ENCODE results near the gene ZNF556.

DNA sequence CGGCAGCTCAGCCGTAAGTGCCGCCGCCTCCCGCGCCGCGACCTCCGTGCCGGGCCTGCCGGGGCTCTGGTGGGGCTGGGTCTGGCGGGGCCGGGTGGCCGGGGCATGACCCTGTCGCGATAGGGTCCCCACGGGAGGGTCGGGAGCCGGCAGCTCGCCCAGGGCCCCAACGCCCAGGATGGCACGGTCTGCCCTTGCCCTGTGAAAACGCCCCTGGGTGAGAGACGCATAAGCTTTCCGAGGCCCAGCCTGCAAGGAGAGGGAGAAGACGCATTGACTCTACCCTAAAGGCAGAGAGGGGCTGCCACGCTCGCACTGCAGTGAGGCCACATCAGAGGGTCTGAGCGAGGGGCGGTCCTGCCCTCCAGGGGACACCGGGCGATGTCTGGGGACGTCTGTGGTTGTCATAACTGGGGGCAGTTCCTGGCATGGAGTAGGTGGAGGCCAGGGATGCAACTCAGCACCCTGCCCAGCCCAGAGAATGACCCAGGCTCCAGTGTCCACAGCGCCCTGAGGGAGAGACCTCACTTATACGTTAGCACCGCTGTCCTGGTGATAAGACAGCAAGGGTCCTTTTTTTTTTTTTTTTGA lies 46.9 kb upstream of the ZNF556 start:
- no peak for TF ChIP-seq CTCF (IDR thresholded peaks at IDR 0.05; ENCODE audit: borderline replicate concordance, extremely low read depth, low read length, poor library complexity, severe bottlenecking)
- TF ChIP-seq EZH2 (IDR thresholded peaks at IDR 0.05; ENCODE audit: borderline replicate concordance, low read depth, low read length, severe bottlenecking): no peak

Data from DND-41 (cell line).